ENCODE data around the gene ZNF827. TPM values are rescaled to one million over a fixed set of nuclear protein-coding genes. Genes with fewer than 3 reads are reported as not detected.

Gene ZNF827
- total and polyA plus RNA-seq, 2 of the 13 experiments (the other 11 are each of a cell fraction or from before 2014, with no cell fraction given) = 2.8 TPM

GRCh38 chr4:145860446-145860845 lies 78.2 kb downstream of the ZNF827 start:
- BruUV-seq (replicated peaks) = no TSS peak
- 95% methylated on average over 5 of the region's 5 CpGs for WGBS (ENCODE audit: low lambda C conversion rate)
- POLR2A ChIA-PET = no interaction called here

More at GRCh38 chr4:145860446-145860845, 78.2 kb downstream of the ZNF827 start:
- H2AFZ ChIP-seq (ENCODE audit: low read length) = no peak overlapping the region
- no peak overlapping the region for H3K9ac ChIP-seq (ENCODE audit: insufficient read depth, low read depth, low read length)
- H3K4me2 ChIP-seq (ENCODE audit: low read depth, low read length) = no peak overlapping the region
- no peak overlapping the region for H3K4me3 ChIP-seq (replicated peaks in 1 of 3; ENCODE audit: insufficient read depth in 1 of 3, low read depth in 2 of 3, low read length in 3 of 3)
- intact Hi-C loops (cut with micrococcal nuclease; ENCODE audit: unreplicated experiment) = no loop called here
- H3K27ac ChIP-seq (ENCODE audit: extremely low read length, insufficient read depth, low read length) = no peak overlapping the region
- H3K9me3 ChIP-seq (ENCODE audit: low read length) = no peaks in the 10 kb centered on the region
- CTCF ChIA-PET (ENCODE audit: low intra/inter-chr PET ratio, low total read pairs) = no interaction called here
- no peaks in the 10 kb centered on the region for H3K79me2 ChIP-seq (ENCODE audit: insufficient read depth, low read length)
- peaks cover 0 to 7% of the 10 kb centered on the region in 2 experiments; a peak in 1 of 5 replicates for H3K36me3 ChIP-seq (replicated peaks in 1 of 2; ENCODE audit: control insufficient read depth in 1 of 2, insufficient read depth in 2 of 2, low read length in 2 of 2)
- no peak for FAIRE-seq
- DNase-seq (ENCODE audit: low spot score) = no peak
- H3K4me1 ChIP-seq (ENCODE audit: insufficient read depth, low read length) = no peaks in the 10 kb centered on the region
- no peaks in the 10 kb centered on the region for H4K20me1 ChIP-seq (ENCODE audit: insufficient read depth, low read length)
- no peak for ATAC-seq
- in situ Hi-C loops (cut with HindIII; ENCODE audit: extremely low pct_ligation_motif_present, low pct_unique_long_range_greater_than_20kb) = no loop called here
- H3K27me3 ChIP-seq (ENCODE audit: control insufficient read depth in 1 of 2, insufficient read depth in 2 of 2, low read length in 2 of 2) = no peaks in the 10 kb centered on the region
- TF ChIP-seq ZNF414 (CRISPR knock-in tag; IDR thresholded peaks at IDR 0.05) (no peak), ZNF451 (CRISPR knock-in tag; IDR thresholded peaks at IDR 0.05) (no peak), ETS1 (CRISPR knock-in tag; IDR thresholded peaks at IDR 0.05) (no peak), ZNF24 (IDR thresholded peaks at IDR 0.05) (no peak), ZFP41 (CRISPR knock-in tag; IDR thresholded peaks at IDR 0.05; ENCODE audit: borderline replicate concordance) (no peak), NPAS2 (CRISPR knock-in tag; IDR thresholded peaks at IDR 0.05; ENCODE audit: borderline replicate concordance) (no peak), ZNF503 (CRISPR knock-in tag; IDR thresholded peaks at IDR 0.05) (no peak), SALL2 (CRISPR knock-in tag; IDR thresholded peaks at IDR 0.05) (no peak), NFE2L2 (IDR thresholded peaks at IDR 0.05; ENCODE audit: low read length) (no peak), BCL6 (CRISPR knock-in tag; IDR thresholded peaks at IDR 0.05) (no peak), ARNT2 (CRISPR knock-in tag; IDR thresholded peaks at IDR 0.05; ENCODE audit: low read depth) (no peak), AGO2 (optimal IDR thresholded peaks at IDR 0.05; ENCODE audit: low read depth, low read length) (no peak), ZNF143 (CRISPR knock-in tag; IDR thresholded peaks at IDR 0.05) (no peak), XRCC5 (optimal IDR thresholded peaks at IDR 0.05; ENCODE audit: low read length) (no peak), RFX1 (IDR thresholded peaks at IDR 0.05) (no peak), CENPX (CRISPR knock-in tag; IDR thresholded peaks at IDR 0.05) (no peak), ZNF550 (CRISPR knock-in tag; IDR thresholded peaks at IDR 0.05; ENCODE audit: borderline replicate concordance) (no peak), POLR2A (IDR thresholded peaks at IDR 0.05; ENCODE audit: insufficient read depth in 1 of 2, low read depth in 2 of 2, low read length in 2 of 2) (no peak), TFDP1 (CRISPR knock-in tag; IDR thresholded peaks at IDR 0.05; ENCODE audit: borderline replicate concordance) (no peak)

Measured in HepG2 (cell line).